Vagina (tissue), 2 donors: ENCODE data around the gene GATB.

ENCODE experiments used
- CTCF ChIP-seq, 3 experiments: fragments of 450-650 bp in 2 of 3; fragments of 200-600 bp in 1 of 3; sonication (generic) in 1 of 3; IDR thresholded peaks; one replicate each; pipeline ENCODE4 v1.5.1; 2017 to 2019; ENCODE audit warnings: antibody characterized with exemption in 3 of 3, mild to moderate bottlenecking in 2 of 3, moderate library complexity in 2 of 3
- POLR2A ChIP-seq, 2 donors: fragments of 450-650 bp; IDR thresholded peaks; one replicate each; pipeline ENCODE4 v1.6.1; 2017; ENCODE audit warnings: antibody characterized with exemption in 2 of 2, mild to moderate bottlenecking in 2 of 2, moderate library complexity in 2 of 2
- POLR2AphosphoS5 ChIP-seq, 2 donors: sonication (generic); formaldehyde crosslinking; IDR thresholded peaks; one replicate each; pipeline ENCODE4 v1.9.0; 2017; ENCODE audit warnings: antibody characterized with exemption in 2 of 2, mild to moderate bottlenecking in 2 of 2, low read depth in 1 of 2; ENCODE audit not compliant: insufficient read depth in 1 of 2

- TF ChIP-seq POLR2AphosphoS5 (IDR thresholded peaks at IDR 0.05; ENCODE audit: insufficient read depth in 1 of 2, low read depth in 1 of 2) (no peak), POLR2A (IDR thresholded peaks at IDR 0.05) (no peak), CTCF (IDR thresholded peaks at IDR 0.05) (no peak)
Measured at GRCh38 chr4:151631349-151631748, 129.5 kb downstream of the GATB start.
